HG03045 (cell line): ENCODE data around the gene NDRG2.
"Not testable (repeated sequence)": the region's sequence is repeated elsewhere in the genome, so short reads cannot be mapped to it uniquely, and the experiment has no call there.

Source experiments
- ATAC-seq: cut with Tn5 transposase; IDR thresholded peaks from one replicate; pipeline ENCODE4 v1.9.1; 2021; ENCODE audit warnings: mild to moderate bottlenecking, moderate library complexity; ENCODE audit not compliant: unreplicated experiment

The NDRG2 gene

DNA sequence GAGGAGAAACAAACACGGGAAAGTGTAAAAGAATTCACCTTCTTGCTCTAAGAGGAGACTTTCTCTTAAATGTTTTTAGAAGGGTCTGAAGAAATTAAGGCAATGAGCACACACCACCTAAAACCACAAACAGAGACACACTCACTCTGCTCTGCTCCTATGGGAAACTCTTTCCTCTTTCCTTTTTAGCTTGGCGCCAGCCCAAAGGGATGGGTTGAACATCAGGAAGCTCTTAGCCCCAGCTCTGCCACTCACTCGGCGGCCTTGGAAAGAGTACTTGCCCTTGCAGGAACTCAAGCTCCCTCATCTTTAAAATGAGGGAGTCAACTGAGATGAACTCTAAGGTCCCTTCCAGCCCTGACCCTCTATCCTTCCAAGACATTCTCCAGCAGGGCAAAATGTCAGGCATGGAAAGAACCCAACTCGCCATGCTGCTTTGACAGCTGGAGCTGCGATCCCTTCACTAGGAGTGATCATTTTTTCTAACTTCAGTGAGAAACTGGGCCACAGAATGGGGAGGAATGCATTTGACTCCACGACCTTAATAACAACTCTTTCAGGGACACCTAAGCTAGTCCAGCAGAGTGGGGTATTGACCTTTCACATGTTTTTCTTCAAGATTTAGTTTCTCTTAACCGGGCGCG is 31.8 kb upstream of the NDRG2 start:
- ATAC-seq, result no peak

DNA sequence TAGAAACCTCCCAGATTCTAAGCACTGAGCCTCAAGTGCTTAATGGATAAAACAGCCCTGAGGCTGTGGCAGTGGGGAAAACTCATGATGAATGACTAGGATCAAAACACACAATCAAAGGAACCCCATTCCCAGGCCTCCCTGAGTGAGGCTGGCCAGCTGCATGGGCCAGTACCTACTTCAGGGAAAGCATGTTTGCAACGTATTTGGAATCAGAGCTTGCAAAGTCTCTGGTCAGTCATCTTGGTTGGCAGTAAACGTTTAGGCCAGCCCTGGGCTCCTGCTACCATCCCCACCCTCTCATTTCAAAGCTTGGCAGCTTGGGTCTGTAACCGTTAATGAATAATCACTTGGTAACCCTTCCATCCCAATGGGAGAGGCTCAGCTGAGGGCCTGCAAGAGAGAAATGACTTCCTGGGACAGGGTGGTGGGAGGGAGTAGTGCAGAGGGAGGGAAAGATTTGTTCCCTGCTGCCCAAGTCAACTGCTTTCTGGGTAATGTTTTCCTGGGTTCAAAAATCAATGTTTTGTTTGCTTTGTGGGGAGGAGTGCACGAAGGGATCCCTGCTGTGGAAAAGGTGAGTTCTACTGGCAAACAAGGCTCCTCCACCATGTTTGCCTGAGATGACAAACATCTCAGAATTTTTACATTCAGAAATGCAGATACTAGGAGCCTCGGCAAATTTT is 30.7 kb upstream of the NDRG2 start:
- ATAC-seq, result no peak

DNA sequence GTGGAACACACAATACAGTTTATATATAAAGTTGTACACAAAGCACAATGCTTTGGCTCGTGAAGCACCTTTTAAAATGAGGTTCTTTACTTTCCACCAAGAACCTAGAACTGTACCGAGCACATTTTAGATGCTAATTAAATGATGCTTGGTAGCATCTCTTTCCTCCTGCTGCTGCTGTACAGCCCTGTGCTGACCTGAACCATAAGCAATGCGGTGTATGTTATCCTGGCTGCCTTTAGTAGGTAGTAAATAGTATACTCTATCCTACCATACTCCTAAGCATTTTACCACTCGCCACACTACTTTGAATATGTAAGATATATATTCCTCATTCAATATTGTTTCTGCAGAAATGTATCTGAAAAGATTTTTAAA is 29.9 kb upstream of the NDRG2 start:
- no peak for ATAC-seq

DNA sequence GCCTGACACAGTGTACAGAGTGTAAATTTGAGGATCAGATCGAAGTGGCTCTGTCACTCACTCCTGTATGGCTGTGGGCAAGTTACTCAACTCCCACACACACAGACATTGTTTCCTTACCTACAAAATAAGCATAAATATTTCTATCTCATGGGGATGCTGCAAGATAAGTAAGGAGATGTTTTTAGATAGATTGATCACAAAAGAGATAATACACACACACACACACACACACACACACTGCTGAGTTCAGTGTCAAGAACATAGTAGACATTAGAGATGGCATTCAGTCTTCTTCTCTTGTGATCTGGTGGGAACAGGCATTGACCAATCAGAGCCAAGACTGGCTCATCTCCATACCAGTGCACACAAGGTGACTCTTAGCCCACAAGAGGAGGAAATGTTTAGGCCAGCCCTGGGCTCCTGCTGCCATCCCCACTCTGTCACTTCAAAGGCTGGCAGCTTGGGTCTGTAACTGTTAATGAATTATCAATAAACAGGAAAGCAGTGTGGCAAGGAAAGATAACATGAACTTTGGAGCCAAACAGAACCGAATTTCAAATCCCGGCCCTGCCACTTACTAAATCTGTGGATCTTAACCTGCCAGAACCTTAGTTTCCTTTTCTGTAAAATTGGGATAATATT is 29.4 kb upstream of the NDRG2 start:
- no peak for ATAC-seq

DNA sequence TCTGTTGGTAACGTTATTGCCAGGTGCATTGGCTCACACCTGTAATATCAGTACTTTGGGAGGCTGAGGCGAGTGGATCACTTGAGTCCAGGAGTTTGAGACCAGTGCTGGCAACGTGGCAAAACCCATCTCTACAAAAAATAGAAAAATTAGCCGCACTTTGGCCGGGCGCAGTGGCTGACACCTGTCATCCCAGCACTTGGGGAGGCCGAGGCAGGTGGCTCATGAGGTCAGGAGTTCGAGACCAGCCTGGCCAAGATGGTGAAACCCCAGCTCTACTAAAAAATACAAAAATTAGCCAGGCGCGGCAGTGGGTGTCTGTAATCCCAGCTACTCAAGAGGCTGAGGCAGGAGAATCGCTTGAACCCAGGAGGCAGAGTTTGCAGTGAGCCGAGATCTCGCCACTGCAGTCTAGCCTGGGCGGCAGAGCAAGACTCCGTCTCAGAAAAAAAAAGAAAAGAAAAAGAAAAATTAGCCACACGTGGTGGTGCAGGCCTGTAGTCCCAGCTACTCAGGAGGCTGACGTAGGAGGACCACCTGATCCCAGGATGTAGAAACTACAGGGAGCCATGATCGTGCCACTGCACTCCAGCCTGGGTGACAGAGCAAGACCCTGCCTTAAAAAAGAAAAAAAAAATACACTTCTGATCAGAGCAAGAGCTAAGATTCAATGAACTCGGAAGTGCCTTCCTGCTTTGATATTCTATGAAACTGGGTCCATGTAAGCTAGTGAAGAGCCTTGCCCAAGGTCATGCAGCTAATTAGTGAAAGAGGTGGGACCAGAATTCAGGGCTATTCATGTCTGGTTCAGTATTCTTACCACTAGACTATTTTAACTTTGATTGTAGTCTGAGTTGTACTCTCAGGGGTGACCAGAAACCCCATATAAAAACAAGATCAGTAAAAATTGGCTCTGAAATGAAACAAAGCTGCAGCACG is 28.6 kb upstream of the NDRG2 start:
- no peak for ATAC-seq

DNA sequence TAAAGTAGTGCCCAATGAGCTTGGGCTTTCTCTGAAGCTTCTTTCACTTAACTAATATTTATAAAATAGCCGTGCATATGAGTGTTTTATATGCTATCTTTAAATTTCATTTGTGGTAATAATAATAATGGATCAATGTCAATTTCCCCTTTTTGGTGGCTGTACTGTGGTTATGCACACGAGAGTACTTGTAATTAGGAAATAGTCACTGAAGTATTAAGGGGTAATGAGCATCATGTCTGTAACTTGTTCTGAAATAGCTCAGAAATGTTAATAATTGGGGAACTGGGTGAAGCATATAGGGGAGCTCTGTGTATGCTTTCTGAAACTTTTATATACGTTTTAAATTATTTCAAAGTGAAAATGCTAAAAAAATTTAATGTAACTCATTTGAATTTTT is 25.7 kb upstream of the NDRG2 start:
- ATAC-seq, result no peak

DNA sequence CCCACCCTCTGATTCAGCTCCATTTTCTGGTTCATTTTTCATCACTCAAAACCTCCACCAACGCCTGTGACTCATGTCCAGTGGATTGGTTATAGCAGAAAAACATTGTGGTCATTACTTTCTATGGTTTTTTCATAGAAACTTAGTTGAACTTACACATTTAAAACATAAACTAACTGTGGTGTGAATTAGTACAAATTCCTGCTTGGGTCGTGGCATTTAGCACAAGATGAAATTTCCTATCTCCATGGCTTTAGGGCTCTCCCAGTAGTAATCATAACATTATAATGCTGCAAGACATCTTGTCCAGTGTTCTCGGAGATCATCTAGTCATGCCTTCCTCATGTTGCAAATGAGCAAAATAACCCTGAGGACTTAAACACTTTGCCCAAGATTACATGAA is 24.4 kb upstream of the NDRG2 start:
- ATAC-seq, result no peak

DNA sequence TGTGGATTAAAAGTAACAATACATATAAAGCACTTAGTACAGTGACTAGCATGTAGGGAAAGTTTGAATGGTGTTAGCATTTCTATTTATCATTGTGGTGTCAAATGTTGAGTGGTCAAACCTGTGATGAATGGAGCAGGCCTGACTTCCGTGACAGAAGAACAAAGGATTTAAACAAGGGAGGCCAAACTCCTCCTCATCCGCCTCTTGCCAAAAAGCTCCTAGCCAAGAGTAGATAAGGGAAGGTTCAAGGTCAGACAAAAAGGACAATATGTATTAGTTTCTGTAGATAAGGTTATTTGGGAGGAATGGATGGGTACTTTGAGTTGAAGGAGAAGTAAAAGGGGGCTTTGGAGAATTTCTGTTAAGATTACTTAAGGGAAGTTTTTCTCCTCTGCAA is 23.8 kb upstream of the NDRG2 start:
- no peak for ATAC-seq

DNA sequence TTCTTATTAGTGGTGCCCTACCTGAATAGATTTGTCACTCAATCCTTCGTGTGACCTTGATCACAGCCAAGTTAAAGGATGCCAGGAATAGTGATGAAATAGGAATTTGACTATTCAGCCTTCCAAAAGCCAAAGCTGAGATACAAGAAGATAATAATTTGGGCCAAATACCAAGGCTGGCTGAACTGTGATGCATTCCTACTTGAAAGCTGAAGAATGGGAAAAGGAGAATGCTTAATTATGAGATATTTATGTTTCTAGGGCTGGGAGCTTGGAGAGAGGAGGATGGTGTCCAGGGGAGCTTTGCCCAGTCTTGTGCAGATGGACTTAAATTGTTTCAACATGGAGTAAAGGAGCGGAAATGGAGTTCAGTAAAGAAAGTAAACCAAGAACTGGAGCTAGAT is 22.5 kb upstream of the NDRG2 start:
- ATAC-seq, result no peak

DNA sequence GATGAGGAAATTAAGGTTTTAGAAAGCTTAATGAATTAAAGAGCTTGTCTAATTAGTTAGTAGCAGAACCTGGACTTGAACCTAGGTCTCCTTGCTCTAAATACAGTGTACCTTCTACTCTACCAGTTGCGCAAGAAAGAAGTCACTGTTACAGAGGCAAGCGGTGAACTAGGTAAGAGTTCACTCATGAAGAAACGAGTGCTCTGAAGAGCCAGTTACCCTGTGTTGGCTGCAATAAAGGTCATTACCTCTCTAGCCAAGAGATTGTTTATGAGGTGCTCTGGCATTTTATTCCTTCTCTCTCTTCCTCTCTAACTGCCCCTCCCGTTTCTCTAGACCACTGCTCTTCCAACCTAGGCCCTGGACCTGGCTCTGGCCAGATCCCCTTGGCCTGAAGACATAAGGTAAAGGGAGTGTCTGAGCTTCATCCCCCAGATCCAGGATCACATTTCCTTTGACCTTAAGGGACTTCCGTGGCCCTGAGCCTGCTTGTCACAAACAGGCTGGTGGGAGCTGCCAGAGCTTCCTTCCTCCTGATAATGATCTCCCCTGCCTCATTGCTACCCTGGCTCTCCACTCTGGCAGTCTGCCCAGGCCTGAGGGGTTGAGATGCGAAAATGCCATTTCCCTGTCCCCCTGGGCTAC is 19.2 kb upstream of the NDRG2 start:
- ATAC-seq, result no peak

DNA sequence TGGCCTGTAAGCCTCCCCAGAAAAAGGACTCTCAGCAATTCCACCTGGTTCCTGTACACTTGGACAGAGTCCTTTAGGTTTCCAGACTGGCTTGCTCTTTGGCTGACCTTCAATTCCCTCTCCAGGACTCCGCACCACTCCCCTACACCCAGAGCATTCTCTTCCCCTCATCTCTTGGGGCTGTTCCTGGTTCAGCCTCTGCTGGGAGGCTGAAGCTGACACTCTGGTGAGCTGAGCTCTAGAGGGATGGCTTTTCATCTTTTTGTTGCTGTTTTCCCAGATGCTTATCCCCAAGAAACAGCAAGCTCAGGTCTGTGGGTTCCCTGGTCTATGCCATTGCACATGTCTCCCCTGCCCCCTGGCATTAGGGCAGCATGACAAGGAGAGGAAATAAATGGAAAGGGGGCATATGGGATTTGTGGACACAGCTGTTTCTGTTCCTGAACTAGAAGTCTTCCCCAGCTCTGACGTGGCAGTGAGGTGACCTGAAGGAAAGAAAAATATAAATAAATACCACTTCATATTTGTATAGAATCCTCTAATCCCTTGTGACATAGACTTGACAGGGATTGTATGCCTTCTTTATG is 18.6 kb upstream of the NDRG2 start:
- no peak for ATAC-seq

DNA sequence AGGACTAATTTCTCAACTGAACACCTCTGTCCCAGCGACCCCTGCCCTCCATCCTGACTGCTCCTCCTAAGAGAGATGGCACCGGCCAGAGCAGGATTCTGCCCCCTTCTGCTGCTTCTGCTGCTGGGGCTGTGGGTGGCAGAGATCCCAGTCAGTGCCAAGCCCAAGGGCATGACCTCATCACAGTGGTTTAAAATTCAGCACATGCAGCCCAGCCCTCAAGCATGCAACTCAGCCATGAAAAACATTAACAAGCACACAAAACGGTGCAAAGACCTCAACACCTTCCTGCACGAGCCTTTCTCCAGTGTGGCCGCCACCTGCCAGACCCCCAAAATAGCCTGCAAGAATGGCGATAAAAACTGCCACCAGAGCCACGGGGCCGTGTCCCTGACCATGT is 18.1 kb upstream of the NDRG2 start:
- ATAC-seq, result no peak

DNA sequence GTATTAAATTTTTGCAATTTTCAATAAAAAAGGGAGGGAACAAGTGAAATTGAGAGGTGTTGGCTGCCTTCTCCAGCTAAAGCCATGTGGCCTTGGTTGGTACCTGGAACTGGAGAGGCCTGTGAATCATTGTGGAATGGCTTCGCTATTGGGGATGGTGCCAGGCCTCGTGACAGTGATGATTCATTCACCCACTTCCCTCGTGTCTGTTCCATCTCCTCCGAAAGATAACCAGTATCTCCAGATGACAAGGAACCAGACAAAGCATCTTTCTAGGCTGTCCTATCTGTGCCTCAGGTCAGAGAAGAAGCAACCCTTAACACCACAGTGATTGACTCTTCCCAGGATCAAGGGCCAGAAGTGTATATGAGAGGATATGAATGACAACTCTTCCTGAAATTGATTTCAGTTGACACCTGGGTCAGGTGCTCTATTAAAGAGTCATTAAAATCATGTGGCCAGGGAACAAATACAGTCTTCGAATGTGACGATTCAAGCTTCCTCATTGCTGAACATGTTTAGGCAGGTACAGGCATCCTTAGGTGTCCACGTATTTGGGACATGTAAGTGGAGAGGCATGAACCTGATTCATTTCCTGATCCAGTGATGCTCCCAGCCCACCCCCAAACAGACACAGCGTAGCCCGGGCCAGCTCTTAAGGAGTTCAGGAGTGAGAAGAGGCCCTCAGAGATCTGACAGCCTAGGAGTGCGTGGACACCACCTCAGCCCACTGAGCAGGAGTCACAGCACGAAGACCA is 17.0 kb upstream of the NDRG2 start, which contains the start of gene RNASE7:
Gene RNASE7 (plus strand): TSS at position 687 of the 758 bp plus-strand sequence. CDS start 631 bp downstream, outside the sequence.
- no peak for ATAC-seq

DNA sequence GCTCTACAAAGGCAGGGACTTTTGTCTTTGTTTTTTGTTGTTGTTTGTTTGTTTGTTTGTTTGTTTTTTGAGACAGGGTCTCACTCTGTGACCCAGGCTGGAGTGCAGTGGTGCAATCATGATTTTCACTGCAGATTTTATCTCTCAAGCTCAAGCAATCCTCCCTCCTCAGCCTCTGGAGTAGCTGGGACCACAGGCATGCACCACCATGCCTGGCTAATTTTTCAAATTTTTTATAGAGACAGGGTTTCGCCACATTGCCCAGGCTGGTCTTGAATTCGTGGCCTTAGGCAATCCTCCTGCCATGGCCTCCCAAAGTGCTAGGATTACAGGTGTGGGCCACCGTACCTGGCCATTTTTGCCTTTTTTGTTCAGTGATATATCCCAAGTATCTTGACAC is 16.1 kb upstream of the NDRG2 start:
- ATAC-seq, result not testable (repeated sequence)

DNA sequence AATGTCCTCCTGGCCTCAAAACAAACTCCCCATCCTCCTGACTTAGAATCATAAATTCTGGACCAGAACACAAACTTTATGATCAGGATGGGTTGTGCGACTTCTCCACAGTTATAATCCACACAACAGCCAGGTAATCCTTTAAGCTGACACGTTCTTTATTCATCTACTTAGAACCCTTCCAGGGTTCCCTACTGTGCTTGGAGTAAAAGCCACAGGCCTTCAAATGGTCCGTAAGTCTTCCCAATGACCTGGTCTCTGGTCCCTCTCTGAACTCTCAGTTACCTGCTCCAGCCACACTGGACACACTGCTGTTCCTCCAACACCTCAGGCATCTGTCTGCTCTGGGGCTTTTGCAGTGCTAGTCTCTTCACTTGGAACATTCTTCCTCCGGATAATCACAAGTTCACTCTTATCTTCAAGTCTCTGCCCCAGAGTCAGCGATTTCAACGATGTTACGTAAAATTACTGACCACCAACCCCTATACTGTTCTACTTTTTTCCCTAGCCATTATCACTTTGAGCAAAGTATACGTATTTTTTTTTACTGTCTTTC is 15.6 kb upstream of the NDRG2 start:
- no peak for ATAC-seq

DNA sequence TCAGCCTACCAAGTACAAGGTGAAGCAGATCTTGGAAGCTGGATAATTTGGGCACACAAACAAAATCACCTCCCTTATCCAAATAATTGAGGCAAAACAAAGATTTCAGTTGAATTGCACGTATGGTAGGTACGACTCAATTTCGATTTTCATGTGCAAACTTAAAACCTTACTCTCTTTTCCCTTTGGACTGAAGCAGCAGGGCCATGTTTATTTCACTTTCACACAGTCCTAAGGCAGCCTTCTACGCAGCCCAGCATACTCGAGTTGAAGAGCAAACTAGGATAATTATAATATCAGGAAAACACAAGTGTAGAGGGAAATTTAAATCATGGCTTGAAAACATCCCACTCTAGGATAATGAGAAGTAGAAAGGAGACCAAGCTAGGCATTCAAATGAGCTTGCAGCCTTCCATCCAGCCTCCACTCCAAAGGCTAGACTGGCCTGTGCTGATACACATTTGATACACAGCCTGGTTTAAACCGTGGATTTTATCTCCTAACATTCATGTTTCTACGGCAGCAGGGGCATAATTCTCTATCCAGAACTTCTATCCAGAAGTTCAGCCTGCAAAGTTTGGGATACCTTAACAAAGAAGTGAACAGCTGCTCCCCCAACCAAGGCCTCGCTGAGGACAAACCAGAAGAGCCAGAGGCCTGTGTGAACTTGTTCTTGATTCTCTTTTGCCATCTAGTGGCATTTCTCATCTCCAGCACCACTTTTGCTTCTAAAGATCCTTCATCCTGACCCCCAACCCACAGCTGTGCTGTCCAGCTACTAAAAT is 14.9 kb upstream of the NDRG2 start:
- ATAC-seq, result no peak

DNA sequence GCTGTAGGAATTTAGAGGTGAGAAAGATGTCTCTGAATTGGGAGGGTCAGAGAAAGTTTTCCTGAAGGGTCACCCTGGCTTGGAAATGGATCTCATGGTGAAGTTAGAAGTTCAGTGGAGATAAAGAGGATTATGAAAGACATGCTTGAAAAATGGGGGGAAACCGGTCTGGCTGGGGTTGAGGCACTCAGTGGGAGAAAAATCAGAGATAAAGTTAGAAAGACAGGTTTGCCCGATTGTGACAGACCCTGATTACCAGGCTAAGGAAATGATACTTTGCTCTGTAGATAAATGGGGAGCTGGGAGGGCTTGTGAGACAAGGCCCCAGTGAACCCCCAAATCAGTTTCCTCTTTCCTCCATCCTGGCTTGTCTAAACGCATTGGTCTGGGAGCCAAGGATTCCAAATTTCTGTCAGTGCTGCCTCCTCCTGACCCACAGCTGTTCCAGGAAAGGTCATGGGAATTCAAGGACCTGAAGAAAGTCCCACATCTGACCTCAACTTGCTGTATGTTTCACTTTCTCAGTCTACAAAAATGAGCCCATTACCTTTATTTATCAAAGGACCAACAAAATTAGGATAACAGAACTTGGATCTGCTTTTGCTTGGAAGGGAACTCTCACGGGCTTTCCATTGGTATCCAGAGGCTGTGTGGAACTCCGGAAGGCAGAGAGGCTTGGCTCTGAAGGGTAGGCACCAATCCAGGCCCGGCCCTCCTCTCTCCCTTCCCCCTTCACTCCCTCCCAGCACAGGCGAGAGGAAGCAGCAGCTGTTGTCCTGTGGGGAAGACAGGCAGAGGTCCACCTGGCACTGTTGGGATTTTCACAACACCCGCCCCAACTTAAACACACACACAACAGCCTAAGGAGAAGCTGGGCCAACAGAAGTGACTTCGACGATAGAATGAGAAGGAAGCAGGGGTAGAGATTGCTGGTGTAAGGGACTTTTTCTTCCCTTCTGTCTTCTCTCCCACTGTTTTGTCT is 13.9 kb upstream of the NDRG2 start:
- no peak for ATAC-seq
